ENCODE data around the gene CRHR2. TPM values are rescaled to one million over a fixed set of nuclear protein-coding genes. Genes with fewer than 3 reads are reported as not detected.

CRHR2 gene
- total and polyA plus RNA-seq, 2 of the 13 experiments (the other 11 are each of a cell fraction or from before 2014, with no cell fraction given), result not detected

DNA sequence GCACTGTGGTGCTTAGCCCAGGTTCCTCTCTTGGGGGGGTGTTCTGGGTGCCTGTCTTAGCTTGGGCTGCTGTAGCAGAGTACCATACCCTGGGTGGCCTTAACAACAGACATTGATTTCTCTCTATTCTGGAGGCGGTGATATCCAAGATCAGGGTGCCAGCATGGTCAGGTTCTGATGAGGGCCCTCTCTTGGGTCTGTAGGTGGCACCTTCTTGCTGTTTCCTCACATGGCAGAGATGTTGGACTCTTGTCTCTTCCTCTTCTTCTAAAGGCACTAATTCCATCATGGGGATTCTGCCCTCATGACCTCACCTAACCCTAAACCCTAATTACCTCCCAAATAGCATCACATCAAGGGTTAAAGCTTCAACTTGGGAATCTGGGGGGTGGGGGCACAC, 19.9 kb upstream of the CRHR2 start:
- Histone ChIP-seq H3K36me3 (replicated peaks in 1 of 2; ENCODE audit: control insufficient read depth in 1 of 2, insufficient read depth in 2 of 2, low read length in 2 of 2) (no peaks in the 10 kb centered on the region), H3K4me1 (ENCODE audit: insufficient read depth, low read length) (no peaks in the 10 kb centered on the region), H2AFZ (ENCODE audit: low read length) (no peak overlapping the region), H3K9ac (ENCODE audit: insufficient read depth, low read depth, low read length) (no peak overlapping the region), H3K27ac (ENCODE audit: extremely low read length, insufficient read depth, low read length) (no peak overlapping the region), H3K9me3 (ENCODE audit: low read length) (no peaks in the 10 kb centered on the region), H4K20me1 (ENCODE audit: insufficient read depth, low read length) (no peaks in the 10 kb centered on the region), H3K79me2 (ENCODE audit: insufficient read depth, low read length) (no peaks in the 10 kb centered on the region), H3K4me2 (ENCODE audit: low read depth, low read length) (no peak overlapping the region), H3K4me3 (replicated peaks in 1 of 3; ENCODE audit: insufficient read depth in 1 of 3, low read depth in 2 of 3, low read length in 3 of 3) (no peak overlapping the region), H3K27me3 (ENCODE audit: control insufficient read depth in 1 of 2, insufficient read depth in 2 of 2, low read length in 2 of 2) (peaks cover 2 to 13% of the 10 kb centered on the region in 2 experiments; a peak in 3 of 5 replicates)
- no TSS peak for BruUV-seq (replicated peaks)
- FAIRE-seq (no peak), DNase-seq (ENCODE audit: low spot score) (no peak), ATAC-seq (no peak)
- CTCF ChIA-PET (ENCODE audit: low intra/inter-chr PET ratio, low total read pairs), result no interaction called here
- intact Hi-C loops (cut with micrococcal nuclease; ENCODE audit: unreplicated experiment), result no loop called here
- WGBS (ENCODE audit: low lambda C conversion rate), result no CpG with 5 or more reads among the region's 1 CpG
- POLR2A ChIA-PET, result no interaction called here
- no peak for TF ChIP-seq ZSCAN20 (CRISPR knock-in tag; IDR thresholded peaks at IDR 0.05; ENCODE audit: borderline replicate concordance)
- no peak for TF ChIP-seq ZNF224 (CRISPR knock-in tag; IDR thresholded peaks at IDR 0.05)
- TF ChIP-seq TSC22D2 (CRISPR knock-in tag; IDR thresholded peaks at IDR 0.05; ENCODE audit: borderline replicate concordance), result no peak
- no peak for TF ChIP-seq FOXA3 (CRISPR knock-in tag; IDR thresholded peaks at IDR 0.05)
- TF ChIP-seq EHMT2 (IDR thresholded peaks at IDR 0.05; ENCODE audit: borderline replicate concordance, low read depth, low read length), result no peak
- in situ Hi-C loops (cut with HindIII; ENCODE audit: extremely low pct_ligation_motif_present, low pct_unique_long_range_greater_than_20kb), result no loop called here

- TF ChIP-seq ATF1 (CRISPR knock-in tag; IDR thresholded peaks at IDR 0.05), result no peak
- TF ChIP-seq MXI1 (IDR thresholded peaks at IDR 0.05; ENCODE audit: borderline replicate concordance, low read depth, low read length), result no peak
- no peak for TF ChIP-seq ZNF652 (CRISPR knock-in tag; IDR thresholded peaks at IDR 0.05; ENCODE audit: borderline replicate concordance, low read depth)
- no peak for TF ChIP-seq RFX3 (CRISPR knock-in tag; IDR thresholded peaks at IDR 0.05)
- no peak for TF ChIP-seq TEAD2 (CRISPR knock-in tag; IDR thresholded peaks at IDR 0.05)
- TF ChIP-seq ZNF331 (CRISPR knock-in tag; IDR thresholded peaks at IDR 0.05), result no peak
- TF ChIP-seq CREB1 (IDR thresholded peaks at IDR 0.05), result no peak
- TF ChIP-seq CREB1 (CRISPR knock-in tag; IDR thresholded peaks at IDR 0.05), result no peak
- TF ChIP-seq YEATS4 (CRISPR knock-in tag; IDR thresholded peaks at IDR 0.05; ENCODE audit: borderline replicate concordance), result no peak
- TF ChIP-seq TOE1 (CRISPR knock-in tag; IDR thresholded peaks at IDR 0.05), result no peak
- no peak for TF ChIP-seq ZKSCAN5 (CRISPR knock-in tag; IDR thresholded peaks at IDR 0.05)
- TF ChIP-seq, protein P1, sequence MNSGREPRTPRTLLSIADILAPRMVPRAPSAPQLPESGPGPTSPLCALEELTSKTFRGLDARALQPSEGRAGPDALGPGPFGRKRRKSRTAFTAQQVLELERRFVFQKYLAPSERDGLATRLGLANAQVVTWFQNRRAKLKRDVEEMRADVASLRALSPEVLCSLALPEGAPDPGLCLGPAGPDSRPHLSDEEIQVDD (CRISPR knock-in tag; IDR thresholded peaks at IDR 0.05; ENCODE audit: borderline replicate concordance), result no peak
- no peak for TF ChIP-seq ZFY (CRISPR knock-in tag; IDR thresholded peaks at IDR 0.05)
- no peak for TF ChIP-seq ZNF597 (CRISPR knock-in tag; IDR thresholded peaks at IDR 0.05)
- no peak for TF ChIP-seq RARA (CRISPR knock-in tag; IDR thresholded peaks at IDR 0.05)
- Histone ChIP-seq H3K9ac (ENCODE audit: insufficient read depth, low read depth, low read length) (no peak overlapping the region), H3K27ac (ENCODE audit: extremely low read length, insufficient read depth, low read length) (no peak overlapping the region), H3K36me3 (replicated peaks in 1 of 2; ENCODE audit: control insufficient read depth in 1 of 2, insufficient read depth in 2 of 2, low read length in 2 of 2) (no peaks in the 10 kb centered on the region), H4K20me1 (ENCODE audit: insufficient read depth, low read length) (no peaks in the 10 kb centered on the region), H3K4me1 (ENCODE audit: insufficient read depth, low read length) (no peaks in the 10 kb centered on the region), H3K4me2 (ENCODE audit: low read depth, low read length) (no peak overlapping the region), H2AFZ (ENCODE audit: low read length) (no peak overlapping the region), H3K79me2 (ENCODE audit: insufficient read depth, low read length) (no peaks in the 10 kb centered on the region), H3K27me3 (ENCODE audit: control insufficient read depth in 1 of 2, insufficient read depth in 2 of 2, low read length in 2 of 2) (peaks cover 2 to 13% of the 10 kb centered on the region in 2 experiments; a peak in 3 of 5 replicates), H3K4me3 (replicated peaks in 1 of 3; ENCODE audit: insufficient read depth in 1 of 3, low read depth in 2 of 3, low read length in 3 of 3) (no peak overlapping the region), H3K9me3 (ENCODE audit: low read length) (no peaks in the 10 kb centered on the region)
- FAIRE-seq, result no peak
- no TSS peak for BruUV-seq (replicated peaks)
- no peak for ATAC-seq
- intact Hi-C loops (cut with micrococcal nuclease; ENCODE audit: unreplicated experiment), result no loop called here
- DNase-seq (ENCODE audit: low spot score), result no peak
- POLR2A ChIA-PET, result no interaction called here
- CTCF ChIA-PET (ENCODE audit: low intra/inter-chr PET ratio, low total read pairs), result no interaction called here
- in situ Hi-C loops (cut with HindIII; ENCODE audit: extremely low pct_ligation_motif_present, low pct_unique_long_range_greater_than_20kb), result no loop called here
- WGBS (ENCODE audit: low lambda C conversion rate), result 33% methylated on average over 2 of the region's 3 CpGs
Measured at GRCh38 chr7:30700941-30701340, 18.7 kb upstream of the CRHR2 start.
